ENCODE results near the gene DNAI2.

- TF ChIP-seq REST (IDR thresholded peaks at IDR 0.05; ENCODE audit: low read depth) (no peak), RAD21 (IDR thresholded peaks at IDR 0.05; ENCODE audit: low read depth) (no peak), CREB1 (IDR thresholded peaks at IDR 0.05; ENCODE audit: low read depth) (no peak), MAX (IDR thresholded peaks at IDR 0.05) (no peak), YY1 (IDR thresholded peaks at IDR 0.05; ENCODE audit: low read depth) (no peak), TAF1 (IDR thresholded peaks at IDR 0.05; ENCODE audit: low read depth) (no peak), EGR1 (IDR thresholded peaks at IDR 0.05) (no peak), EP300 (IDR thresholded peaks at IDR 0.05; ENCODE audit: borderline replicate concordance) (no peak), CEBPB (IDR thresholded peaks at IDR 0.05) (no peak), ZBTB7A (IDR thresholded peaks at IDR 0.05; ENCODE audit: low read depth) (no peak)
Measured at GRCh38 chr17:74314877-74315276, 40.8 kb downstream of the DNAI2 start.

Measured in Ishikawa (cell line).